ENCODE data around the gene ETAA1. TPM values are rescaled to one million over a fixed set of nuclear protein-coding genes. Genes with fewer than 3 reads are reported as not detected.

The ETAA1 gene
- total RNA-seq, 2 experiments from 2014 or later = 16.6 to 18.1 TPM

DNA sequence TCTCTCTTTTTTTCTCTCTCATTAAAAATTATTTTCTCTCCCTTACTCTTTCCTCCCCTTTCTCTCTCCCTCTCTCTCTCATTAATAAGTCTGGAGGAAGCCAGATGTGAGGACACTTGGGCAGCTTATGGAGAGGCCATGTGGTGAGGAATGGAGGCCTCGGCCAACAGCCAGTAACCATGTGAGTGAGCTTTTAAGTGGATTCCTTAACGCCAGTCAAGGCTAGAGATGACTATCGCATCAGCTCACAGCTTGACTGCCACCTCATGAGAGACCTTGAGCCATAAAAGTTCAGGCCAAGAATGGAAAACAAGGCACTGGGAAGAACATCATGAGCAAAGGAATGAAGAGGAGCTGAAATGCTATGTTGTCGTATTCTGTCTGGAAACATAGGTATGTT lies 39.1 kb downstream of the ETAA1 start:
- ChIA-PET CTCF (ENCODE audit: unreplicated experiment) (no interaction called here), POLR2A (no interaction called here)

DNA sequence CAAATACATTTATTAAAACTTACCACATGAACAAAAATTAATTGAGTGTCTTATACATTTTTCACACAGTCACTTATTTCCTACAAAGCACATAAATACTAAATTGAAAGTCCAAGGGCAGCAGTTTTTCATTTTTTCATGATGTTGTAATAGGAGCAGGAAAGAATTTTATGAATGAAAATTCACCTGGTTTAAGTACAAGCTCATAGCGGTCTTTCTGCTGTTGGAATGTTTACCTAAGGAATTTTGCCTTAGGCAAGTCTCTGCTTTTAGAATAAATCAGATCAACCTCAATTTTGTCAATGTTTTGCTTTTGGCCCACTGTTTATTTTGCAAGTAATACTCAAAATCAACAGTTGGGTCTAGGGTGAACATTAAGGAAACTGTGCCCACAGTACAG lies 40.0 kb downstream of the ETAA1 start:
- no peak overlapping the region for H3K4me2 ChIP-seq (ENCODE audit: low read length)
- CTCF ChIA-PET (ENCODE audit: unreplicated experiment) = no interaction called here

More for the DNA sequence above, 39.1 kb downstream of the ETAA1 start:
- H3K36me3 ChIP-seq (ENCODE audit: insufficient read depth, low read length) = no peaks in the 10 kb centered on the region
- H3K4me2 ChIP-seq (ENCODE audit: low read length) = no peak overlapping the region
- DNase-seq (ENCODE audit: low spot score) = no peak
- no peak overlapping the region for H2AFZ ChIP-seq (ENCODE audit: low read length)
- no peaks in the 10 kb centered on the region for H3K4me1 ChIP-seq (ENCODE audit: insufficient read depth, low read length, poor library complexity, severe bottlenecking)
- H3K79me2 ChIP-seq (ENCODE audit: insufficient read depth, low read depth, low read length) = no peaks in the 10 kb centered on the region
- no peaks in the 10 kb centered on the region for H3K9me3 ChIP-seq (ENCODE audit: low read length)
- no peak for TF ChIP-seq EZH2phosphoT487 (IDR thresholded peaks at IDR 0.05; ENCODE audit: borderline replicate concordance, low read depth, low read length)
- TF ChIP-seq, protein P1, sequence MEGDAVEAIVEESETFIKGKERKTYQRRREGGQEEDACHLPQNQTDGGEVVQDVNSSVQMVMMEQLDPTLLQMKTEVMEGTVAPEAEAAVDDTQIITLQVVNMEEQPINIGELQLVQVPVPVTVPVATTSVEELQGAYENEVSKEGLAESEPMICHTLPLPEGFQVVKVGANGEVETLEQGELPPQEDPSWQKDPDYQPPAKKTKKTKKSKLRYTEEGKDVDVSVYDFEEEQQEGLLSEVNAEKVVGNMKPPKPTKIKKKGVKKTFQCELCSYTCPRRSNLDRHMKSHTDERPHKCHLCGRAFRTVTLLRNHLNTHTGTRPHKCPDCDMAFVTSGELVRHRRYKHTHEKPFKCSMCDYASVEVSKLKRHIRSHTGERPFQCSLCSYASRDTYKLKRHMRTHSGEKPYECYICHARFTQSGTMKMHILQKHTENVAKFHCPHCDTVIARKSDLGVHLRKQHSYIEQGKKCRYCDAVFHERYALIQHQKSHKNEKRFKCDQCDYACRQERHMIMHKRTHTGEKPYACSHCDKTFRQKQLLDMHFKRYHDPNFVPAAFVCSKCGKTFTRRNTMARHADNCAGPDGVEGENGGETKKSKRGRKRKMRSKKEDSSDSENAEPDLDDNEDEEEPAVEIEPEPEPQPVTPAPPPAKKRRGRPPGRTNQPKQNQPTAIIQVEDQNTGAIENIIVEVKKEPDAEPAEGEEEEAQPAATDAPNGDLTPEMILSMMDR (conservative IDR thresholded peaks at IDR 0.05; ENCODE audit: low read length) = no peak
- H3K9me2 ChIP-seq (ENCODE audit: insufficient read depth, low read length) = no peaks in the 10 kb centered on the region; the same call in 1 of the 2 replicates
- no TSS peak for BruUV-seq (replicated peaks)
- intact Hi-C loops (cut with micrococcal nuclease; ENCODE audit: unreplicated experiment) = no loop called here
- no peak overlapping the region for H3K27ac ChIP-seq (ENCODE audit: low read depth, low read length, poor library complexity, severe bottlenecking)
- H4K20me1 ChIP-seq (ENCODE audit: insufficient read depth, low read length) = no peaks in the 10 kb centered on the region
- H3K4me3 ChIP-seq (ENCODE audit: low read depth, low read length, poor library complexity, severe bottlenecking) = no peak overlapping the region

DNA sequence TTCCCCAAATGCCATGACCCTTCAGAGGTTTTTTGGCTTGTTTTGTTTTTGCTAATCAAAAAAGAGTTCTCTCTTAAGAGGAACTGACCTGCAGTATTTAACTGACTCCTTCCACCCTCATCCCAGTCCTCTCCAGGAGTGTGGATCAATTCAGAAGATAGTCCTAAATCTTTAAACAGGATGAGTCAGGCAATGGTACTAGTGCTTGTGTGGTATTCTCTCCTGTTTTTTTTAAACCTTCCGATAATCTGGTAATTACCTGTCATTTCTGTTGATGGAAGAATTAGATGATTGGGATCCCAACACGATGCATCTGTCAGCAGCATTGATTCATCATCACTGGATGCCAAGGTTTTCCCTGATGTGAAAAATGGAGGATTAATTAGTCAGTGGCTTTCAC lies 41.2 kb downstream of the ETAA1 start:
- no peaks in the 10 kb centered on the region for H3K36me3 ChIP-seq (ENCODE audit: insufficient read depth, low read length)
- no TSS peak for BruUV-seq (replicated peaks)

More for the DNA sequence above, 40.0 kb downstream of the ETAA1 start:
- no peaks in the 10 kb centered on the region for H3K9me3 ChIP-seq (ENCODE audit: low read length)
- TF ChIP-seq, protein P1 (conservative IDR thresholded peaks at IDR 0.05; ENCODE audit: low read length) = no peak
- TF ChIP-seq EZH2phosphoT487 (IDR thresholded peaks at IDR 0.05; ENCODE audit: borderline replicate concordance, low read depth, low read length) = no peak
- H3K27ac ChIP-seq (ENCODE audit: low read depth, low read length, poor library complexity, severe bottlenecking) = no peak overlapping the region
- no TSS peak for BruUV-seq (replicated peaks)
- intact Hi-C loops (cut with micrococcal nuclease; ENCODE audit: unreplicated experiment) = no loop called here
- no peaks in the 10 kb centered on the region for H4K20me1 ChIP-seq (ENCODE audit: insufficient read depth, low read length)
- H3K79me2 ChIP-seq (ENCODE audit: insufficient read depth, low read depth, low read length) = no peaks in the 10 kb centered on the region
- no peak for DNase-seq (ENCODE audit: low spot score)
- H3K36me3 ChIP-seq (ENCODE audit: insufficient read depth, low read length) = no peaks in the 10 kb centered on the region
- POLR2A ChIA-PET = no interaction called here
- H2AFZ ChIP-seq (ENCODE audit: low read length) = no peak overlapping the region
- H3K9me2 ChIP-seq (ENCODE audit: insufficient read depth, low read length) = no peaks in the 10 kb centered on the region; the same call in 1 of the 2 replicates
- H3K4me3 ChIP-seq (ENCODE audit: low read depth, low read length, poor library complexity, severe bottlenecking) = no peak overlapping the region
- H3K4me1 ChIP-seq (ENCODE audit: insufficient read depth, low read length, poor library complexity, severe bottlenecking) = no peaks in the 10 kb centered on the region

More for the DNA sequence above, 41.2 kb downstream of the ETAA1 start:
- H4K20me1 ChIP-seq (ENCODE audit: insufficient read depth, low read length) = no peaks in the 10 kb centered on the region
- POLR2A ChIA-PET = no interaction called here
- no peak overlapping the region for H2AFZ ChIP-seq (ENCODE audit: low read length)
- no peak for DNase-seq (ENCODE audit: low spot score)
- intact Hi-C loops (cut with micrococcal nuclease; ENCODE audit: unreplicated experiment) = no loop called here
- no peaks in the 10 kb centered on the region for H3K79me2 ChIP-seq (ENCODE audit: insufficient read depth, low read depth, low read length)
- H3K27ac ChIP-seq (ENCODE audit: low read depth, low read length, poor library complexity, severe bottlenecking) = no peak overlapping the region
- CTCF ChIA-PET (ENCODE audit: unreplicated experiment) = no interaction called here
- H3K9me2 ChIP-seq (ENCODE audit: insufficient read depth, low read length) = no peaks in the 10 kb centered on the region; the same call in 1 of the 2 replicates
- TF ChIP-seq, protein P1 (conservative IDR thresholded peaks at IDR 0.05; ENCODE audit: low read length) = no peak
- no peak for TF ChIP-seq EZH2phosphoT487 (IDR thresholded peaks at IDR 0.05; ENCODE audit: borderline replicate concordance, low read depth, low read length)
- no peaks in the 10 kb centered on the region for H3K9me3 ChIP-seq (ENCODE audit: low read length)
- H3K4me3 ChIP-seq (ENCODE audit: low read depth, low read length, poor library complexity, severe bottlenecking) = no peak overlapping the region
- no peak overlapping the region for H3K4me2 ChIP-seq (ENCODE audit: low read length)
- no peaks in the 10 kb centered on the region for H3K4me1 ChIP-seq (ENCODE audit: insufficient read depth, low read length, poor library complexity, severe bottlenecking)
